ENCODE data around the gene PRDM10. TPM values are rescaled to one million over a fixed set of nuclear protein-coding genes. Genes with fewer than 3 reads are reported as not detected.

Gene PRDM10
- total and polyA plus RNA-seq, 10 of the 15 experiments (the other 5 are each of a cell fraction or from before 2014, with no cell fraction given): 0.93 to 6.2 (median 4.1) TPM

GRCh38 chr11:129974237-129974636 lies 28.4 kb downstream of the PRDM10 start (continued):
- TF ChIP-seq SMAD1 (IDR thresholded peaks at IDR 0.05; ENCODE audit: low read depth, partially characterized antibody): no peak

GRCh38 chr11:129973809-129974208 lies 28.8 kb downstream of the PRDM10 start:
- intact Hi-C loops (cut with micrococcal nuclease; ENCODE audit: unreplicated experiment) (no loop called here), in situ Hi-C loops (cut with MboI) (no loop called here)
- Histone ChIP-seq H3K79me2 (ENCODE audit: control insufficient read depth, insufficient read depth, low read length) (no peaks in the 10 kb centered on the region), H3K36me3 (ENCODE audit: control insufficient read depth in 2 of 2, insufficient read depth in 2 of 2, low read length in 1 of 2) (no peaks in the 10 kb centered on the region), H3K27me3 (replicated peaks in 1 of 2; ENCODE audit: control insufficient read depth in 2 of 2, insufficient read depth in 2 of 2, low read length in 1 of 2) (no peaks in the 10 kb centered on the region), H4K20me1 (ENCODE audit: control insufficient read depth, insufficient read depth) (no peaks in the 10 kb centered on the region), H3K27ac (ENCODE audit: control insufficient read depth, insufficient read depth) (no peak overlapping the region), H3K4me3 (no peak overlapping the region), H3K9ac (ENCODE audit: control insufficient read depth, insufficient read depth, low read length) (no peak overlapping the region), H2AFZ (ENCODE audit: control insufficient read depth, low read depth, low read length) (no peak overlapping the region), H3K4me1 (ENCODE audit: control insufficient read depth, insufficient read depth, low read length) (peaks cover 6% of the 10 kb centered on the region; the same call in 1 of the 2 replicates), H3K4me2 (ENCODE audit: control insufficient read depth, insufficient read depth) (no peak overlapping the region), H3K9me3 (replicated peaks; ENCODE audit: control insufficient read depth, insufficient read depth, low read length) (no peaks in the 10 kb centered on the region)
- SMC1A ChIA-PET (ENCODE audit: uncharacterized antibody, unreplicated experiment): interaction anchor here (0.6 to 1.8 kb wide), 9 partner anchors 8 to 158 kb away, joined by 3 to 18 read pairs (median 5); partner anchors contain the start of gene PRDM10
- CTCF ChIA-PET: interaction anchor here (1.0 to 2.1 kb wide), 5 partner anchors 9 to 159 kb away, joined by 3 to 16 read pairs (median 9); no protein-coding TSS in a partner anchor
- WGBS (ENCODE audit: insufficient coverage, insufficient replicate concordance, low lambda C conversion rate, missing lambda C conversion rate): 94% methylated on average over 5 of the region's 5 CpGs
- TF ChIP-seq, protein P1, sequence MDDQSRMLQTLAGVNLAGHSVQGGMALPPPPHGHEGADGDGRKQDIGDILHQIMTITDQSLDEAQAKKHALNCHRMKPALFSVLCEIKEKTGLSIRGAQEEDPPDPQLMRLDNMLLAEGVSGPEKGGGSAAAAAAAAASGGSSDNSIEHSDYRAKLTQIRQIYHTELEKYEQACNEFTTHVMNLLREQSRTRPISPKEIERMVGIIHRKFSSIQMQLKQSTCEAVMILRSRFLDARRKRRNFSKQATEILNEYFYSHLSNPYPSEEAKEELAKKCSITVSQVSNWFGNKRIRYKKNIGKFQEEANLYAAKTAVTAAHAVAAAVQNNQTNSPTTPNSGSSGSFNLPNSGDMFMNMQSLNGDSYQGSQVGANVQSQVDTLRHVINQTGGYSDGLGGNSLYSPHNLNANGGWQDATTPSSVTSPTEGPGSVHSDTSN (IDR thresholded peaks at IDR 0.05; ENCODE audit: insufficient replicate concordance, low read depth, low read length): no peak
- no peak for TF ChIP-seq MEF2A (IDR thresholded peaks at IDR 0.05; ENCODE audit: insufficient read depth, low read depth, low read length)
- TF ChIP-seq USF2 (IDR thresholded peaks at IDR 0.05; ENCODE audit: borderline replicate concordance, low read depth, low read length): no peak
- TF ChIP-seq, protein P2, sequence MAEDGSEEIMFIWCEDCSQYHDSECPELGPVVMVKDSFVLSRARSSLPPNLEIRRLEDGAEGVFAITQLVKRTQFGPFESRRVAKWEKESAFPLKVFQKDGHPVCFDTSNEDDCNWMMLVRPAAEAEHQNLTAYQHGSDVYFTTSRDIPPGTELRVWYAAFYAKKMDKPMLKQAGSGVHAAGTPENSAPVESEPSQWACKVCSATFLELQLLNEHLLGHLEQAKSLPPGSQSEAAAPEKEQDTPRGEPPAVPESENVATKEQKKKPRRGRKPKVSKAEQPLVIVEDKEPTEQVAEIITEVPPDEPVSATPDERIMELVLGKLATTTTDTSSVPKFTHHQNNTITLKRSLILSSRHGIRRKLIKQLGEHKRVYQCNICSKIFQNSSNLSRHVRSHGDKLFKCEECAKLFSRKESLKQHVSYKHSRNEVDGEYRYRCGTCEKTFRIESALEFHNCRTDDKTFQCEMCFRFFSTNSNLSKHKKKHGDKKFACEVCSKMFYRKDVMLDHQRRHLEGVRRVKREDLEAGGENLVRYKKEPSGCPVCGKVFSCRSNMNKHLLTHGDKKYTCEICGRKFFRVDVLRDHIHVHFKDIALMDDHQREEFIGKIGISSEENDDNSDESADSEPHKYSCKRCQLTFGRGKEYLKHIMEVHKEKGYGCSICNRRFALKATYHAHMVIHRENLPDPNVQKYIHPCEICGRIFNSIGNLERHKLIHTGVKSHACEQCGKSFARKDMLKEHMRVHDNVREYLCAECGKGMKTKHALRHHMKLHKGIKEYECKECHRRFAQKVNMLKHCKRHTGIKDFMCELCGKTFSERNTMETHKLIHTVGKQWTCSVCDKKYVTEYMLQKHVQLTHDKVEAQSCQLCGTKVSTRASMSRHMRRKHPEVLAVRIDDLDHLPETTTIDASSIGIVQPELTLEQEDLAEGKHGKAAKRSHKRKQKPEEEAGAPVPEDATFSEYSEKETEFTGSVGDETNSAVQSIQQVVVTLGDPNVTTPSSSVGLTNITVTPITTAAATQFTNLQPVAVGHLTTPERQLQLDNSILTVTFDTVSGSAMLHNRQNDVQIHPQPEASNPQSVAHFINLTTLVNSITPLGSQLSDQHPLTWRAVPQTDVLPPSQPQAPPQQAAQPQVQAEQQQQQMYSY (CRISPR knock-in tag; IDR thresholded peaks at IDR 0.05): no peak
- TF ChIP-seq SRF (IDR thresholded peaks at IDR 0.05; ENCODE audit: low read depth in 2 of 2, low read length in 2 of 2): no peak
- no peak for TF ChIP-seq YY1 (IDR thresholded peaks at IDR 0.05; ENCODE audit: low read depth, low read length)
- TF ChIP-seq FOXK2 (IDR thresholded peaks at IDR 0.05): no peak
- TF ChIP-seq EZH2 (IDR thresholded peaks at IDR 0.05; ENCODE audit: borderline replicate concordance, control insufficient read depth, low read depth, low read length): no peak
- TF ChIP-seq RELA (IDR thresholded peaks at IDR 0.05; ENCODE audit: borderline replicate concordance, partially characterized antibody): no peak
- TF ChIP-seq, protein P3, sequence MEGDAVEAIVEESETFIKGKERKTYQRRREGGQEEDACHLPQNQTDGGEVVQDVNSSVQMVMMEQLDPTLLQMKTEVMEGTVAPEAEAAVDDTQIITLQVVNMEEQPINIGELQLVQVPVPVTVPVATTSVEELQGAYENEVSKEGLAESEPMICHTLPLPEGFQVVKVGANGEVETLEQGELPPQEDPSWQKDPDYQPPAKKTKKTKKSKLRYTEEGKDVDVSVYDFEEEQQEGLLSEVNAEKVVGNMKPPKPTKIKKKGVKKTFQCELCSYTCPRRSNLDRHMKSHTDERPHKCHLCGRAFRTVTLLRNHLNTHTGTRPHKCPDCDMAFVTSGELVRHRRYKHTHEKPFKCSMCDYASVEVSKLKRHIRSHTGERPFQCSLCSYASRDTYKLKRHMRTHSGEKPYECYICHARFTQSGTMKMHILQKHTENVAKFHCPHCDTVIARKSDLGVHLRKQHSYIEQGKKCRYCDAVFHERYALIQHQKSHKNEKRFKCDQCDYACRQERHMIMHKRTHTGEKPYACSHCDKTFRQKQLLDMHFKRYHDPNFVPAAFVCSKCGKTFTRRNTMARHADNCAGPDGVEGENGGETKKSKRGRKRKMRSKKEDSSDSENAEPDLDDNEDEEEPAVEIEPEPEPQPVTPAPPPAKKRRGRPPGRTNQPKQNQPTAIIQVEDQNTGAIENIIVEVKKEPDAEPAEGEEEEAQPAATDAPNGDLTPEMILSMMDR (IDR thresholded peaks at IDR 0.05 in 2 of 3, conservative IDR thresholded peaks at IDR 0.05 in 1 of 3; ENCODE audit: control insufficient read depth in 2 of 3, extremely low read depth in 1 of 3, insufficient read depth in 1 of 3, low read depth in 3 of 3, low read length in 3 of 3): no peak
- no peak for TF ChIP-seq KDM1A (IDR thresholded peaks at IDR 0.05; ENCODE audit: borderline replicate concordance)
- no peak for TF ChIP-seq TCF12 (IDR thresholded peaks at IDR 0.05; ENCODE audit: low read depth, low read length)
- TF ChIP-seq POLR2AphosphoS5 (IDR thresholded peaks at IDR 0.05; ENCODE audit: low read length): no peak
- TF ChIP-seq GABPA (IDR thresholded peaks at IDR 0.05; ENCODE audit: low read depth): no peak
- POLR2A ChIA-PET: interaction anchor here (1.7 kb wide), 1 partner anchor 30 kb away, joined by 10 read pairs; the partner anchor contains the start of gene PRDM10
- DNase-seq (ENCODE audit: low read depth, low spot score) (no peak), ATAC-seq (no peak), FAIRE-seq (no peak)
- RAD21 ChIA-PET (ENCODE audit: unreplicated experiment): interaction anchor here (1.0 to 2.3 kb wide), 6 partner anchors 13 to 159 kb away, joined by 3 to 14 read pairs (median 5); partner anchors contain the start of gene PRDM10
- no TSS peak for BruUV-seq (replicated peaks)

Measured in GM12878 (cell line).